ENCODE measurements around the gene CHST12.
"Not testable (repeated sequence)": the region's sequence is repeated elsewhere in the genome, so short reads cannot be mapped to it uniquely, and the experiment has no call there.

Gene CHST12

GRCh38 chr7:2411815-2412586 lies 8.6 kb downstream of the CHST12 start:
- DNase-seq (ENCODE audit: insufficient read length, low spot score) (no peak), FAIRE-seq (no peak)
- no peak for TF ChIP-seq SPI1 (IDR thresholded peaks at IDR 0.05; ENCODE audit: low read depth, low read length)
- TF ChIP-seq PAX5 (IDR thresholded peaks at IDR 0.05; ENCODE audit: insufficient read depth, low read length, severe bottlenecking) = no peak
- TF ChIP-seq POU2F2 (IDR thresholded peaks at IDR 0.05; ENCODE audit: low read depth, low read length) = no peak
- no peak for TF ChIP-seq TAF1 (IDR thresholded peaks at IDR 0.05; ENCODE audit: low read depth, low read length)
- TF ChIP-seq POLR2AphosphoS5 (IDR thresholded peaks at IDR 0.05; ENCODE audit: low read depth, low read length) = no peak
- no peak for TF ChIP-seq POLR2A (IDR thresholded peaks at IDR 0.05; ENCODE audit: low read depth, low read length)

- FAIRE-seq = no peak
- no peak for TF ChIP-seq POLR2AphosphoS5 (IDR thresholded peaks at IDR 0.05; ENCODE audit: low read depth, low read length)
- no peak for TF ChIP-seq POLR2A (IDR thresholded peaks at IDR 0.05; ENCODE audit: low read depth, low read length)
- TF ChIP-seq SPI1 (IDR thresholded peaks at IDR 0.05; ENCODE audit: low read depth, low read length) = no peak
- no peak for TF ChIP-seq PAX5 (IDR thresholded peaks at IDR 0.05; ENCODE audit: insufficient read depth, low read length, severe bottlenecking)
- TF ChIP-seq TAF1 (IDR thresholded peaks at IDR 0.05; ENCODE audit: low read depth, low read length) = no peak
- TF ChIP-seq POU2F2 (IDR thresholded peaks at IDR 0.05; ENCODE audit: low read depth, low read length) = no peak
- DNase-seq (ENCODE audit: insufficient read length, low spot score) = no peak
Observed at GRCh38 chr7:2412587-2413201, 9.3 kb downstream of the CHST12 start.

- DNase-seq (ENCODE audit: insufficient read length, low spot score) = no peak
- no peak for FAIRE-seq
- TF ChIP-seq SPI1 (IDR thresholded peaks at IDR 0.05; ENCODE audit: low read depth, low read length) = no peak
- no peak for TF ChIP-seq POLR2A (IDR thresholded peaks at IDR 0.05; ENCODE audit: low read depth, low read length)
- no peak for TF ChIP-seq TAF1 (IDR thresholded peaks at IDR 0.05; ENCODE audit: low read depth, low read length)
- no peak for TF ChIP-seq POU2F2 (IDR thresholded peaks at IDR 0.05; ENCODE audit: low read depth, low read length)
- no peak for TF ChIP-seq PAX5 (IDR thresholded peaks at IDR 0.05; ENCODE audit: insufficient read depth, low read length, severe bottlenecking)
- no peak for TF ChIP-seq POLR2AphosphoS5 (IDR thresholded peaks at IDR 0.05; ENCODE audit: low read depth, low read length)
Observed at GRCh38 chr7:2416063-2416462, 12.7 kb downstream of the CHST12 start.

GRCh38 chr7:2416650-2417049 lies 13.2 kb downstream of the CHST12 start:
- no peak for FAIRE-seq
- TF ChIP-seq POLR2A (IDR thresholded peaks at IDR 0.05; ENCODE audit: low read depth, low read length) (no peak), PAX5 (IDR thresholded peaks at IDR 0.05; ENCODE audit: insufficient read depth, low read length, severe bottlenecking) (no peak), TAF1 (IDR thresholded peaks at IDR 0.05; ENCODE audit: low read depth, low read length) (no peak)
- DNase-seq (ENCODE audit: insufficient read length, low spot score) = no peak

GRCh38 chr7:2417178-2417577 lies 13.8 kb downstream of the CHST12 start:
- not testable (repeated sequence) for FAIRE-seq; DNase-seq (ENCODE audit: insufficient read length, low spot score)

GRCh38 chr7:2417981-2418481 lies 14.6 kb downstream of the CHST12 start:
- DNase-seq (ENCODE audit: insufficient read length, low spot score) (no peak), FAIRE-seq (peak; percentile 13)
- TF ChIP-seq SPI1 (IDR thresholded peaks at IDR 0.05; ENCODE audit: low read depth, low read length) (no peak), PAX5 (IDR thresholded peaks at IDR 0.05; ENCODE audit: insufficient read depth, low read length, severe bottlenecking) (no peak), POU2F2 (IDR thresholded peaks at IDR 0.05; ENCODE audit: low read depth, low read length) (no peak), TAF1 (IDR thresholded peaks at IDR 0.05; ENCODE audit: low read depth, low read length) (no peak), POLR2A (IDR thresholded peaks at IDR 0.05; ENCODE audit: low read depth, low read length) (no peak), POLR2AphosphoS5 (IDR thresholded peaks at IDR 0.05; ENCODE audit: low read depth, low read length) (no peak)

- FAIRE-seq (no peak), DNase-seq (ENCODE audit: insufficient read length, low spot score) (no peak)
- TF ChIP-seq TAF1 (IDR thresholded peaks at IDR 0.05; ENCODE audit: low read depth, low read length) (no peak), PAX5 (IDR thresholded peaks at IDR 0.05; ENCODE audit: insufficient read depth, low read length, severe bottlenecking) (no peak), SPI1 (IDR thresholded peaks at IDR 0.05; ENCODE audit: low read depth, low read length) (no peak), POLR2A (IDR thresholded peaks at IDR 0.05; ENCODE audit: low read depth, low read length) (no peak), POU2F2 (IDR thresholded peaks at IDR 0.05; ENCODE audit: low read depth, low read length) (no peak), POLR2AphosphoS5 (IDR thresholded peaks at IDR 0.05; ENCODE audit: low read depth, low read length) (no peak)
Observed at GRCh38 chr7:2420216-2420933, 17.0 kb downstream of the CHST12 start.

- TF ChIP-seq POLR2AphosphoS5 (IDR thresholded peaks at IDR 0.05; ENCODE audit: low read depth, low read length) (no peak), TAF1 (IDR thresholded peaks at IDR 0.05; ENCODE audit: low read depth, low read length) (no peak), POLR2A (IDR thresholded peaks at IDR 0.05; ENCODE audit: low read depth, low read length) (no peak), PAX5 (IDR thresholded peaks at IDR 0.05; ENCODE audit: insufficient read depth, low read length, severe bottlenecking) (no peak), POU2F2 (IDR thresholded peaks at IDR 0.05; ENCODE audit: low read depth, low read length) (no peak), SPI1 (IDR thresholded peaks at IDR 0.05; ENCODE audit: low read depth, low read length) (no peak)
- DNase-seq (ENCODE audit: insufficient read length, low spot score) (no peak), FAIRE-seq (no peak)
Observed at GRCh38 chr7:2421943-2422310, 18.5 kb downstream of the CHST12 start.

GRCh38 chr7:2425749-2426148 lies 22.3 kb downstream of the CHST12 start:
- no peak for DNase-seq (ENCODE audit: insufficient read length, low spot score)
- TF ChIP-seq POU2F2 (IDR thresholded peaks at IDR 0.05; ENCODE audit: low read depth, low read length) (no peak), POLR2AphosphoS5 (IDR thresholded peaks at IDR 0.05; ENCODE audit: low read depth, low read length) (no peak), TAF1 (IDR thresholded peaks at IDR 0.05; ENCODE audit: low read depth, low read length) (no peak), SPI1 (IDR thresholded peaks at IDR 0.05; ENCODE audit: low read depth, low read length) (no peak), PAX5 (IDR thresholded peaks at IDR 0.05; ENCODE audit: insufficient read depth, low read length, severe bottlenecking) (no peak), POLR2A (IDR thresholded peaks at IDR 0.05; ENCODE audit: low read depth, low read length) (no peak)
- no peak for FAIRE-seq
